GM12878 (cell line): ENCODE data around the gene LCE2D. TPM values are rescaled to one million over a fixed set of nuclear protein-coding genes. Genes with fewer than 3 reads are reported as not detected.

Source experiments
- ATAC-seq: fragments of 200-7000 bp; cut with Tn5 transposase; 3 replicates; pipeline ENCODE4 v1.9.1; 2020; ENCODE audit warnings: mild to moderate bottlenecking, moderate library complexity
- BruUV-seq: library from RNA; stranded (reverse); fragments of 400-500 nt; replicated peaks from 2 replicates; lab custom pipeline; 2021; lab: Mats Ljungman, UMichigan
- CTCF ChIA-PET: fragments of 300-600 bp; sonication (Branson Sonifier 250); formaldehyde crosslinking; extraction: SDS; loops from one replicate; lab custom pipeline; 2021; ENCODE audit warnings: inconsistent platforms; lab: Yijun Ruan, JAX
- POLR2A ChIA-PET: fragments of 350-600 bp; formaldehyde crosslinking; extraction: SDS; loops from one replicate; lab custom pipeline; 2021; ENCODE audit warnings: inconsistent platforms; lab: Charles Lee
- RAD21 ChIA-PET: fragments of 300-600 bp; sonication (Branson Sonifier 250); formaldehyde crosslinking; loops from one replicate; lab custom pipeline; 2023; ENCODE audit warnings: antibody characterized with exemption; ENCODE audit not compliant: unreplicated experiment; lab: Charles Lee
- SMC1A ChIA-PET: fragments of 300-600 bp; sonication (Branson Sonifier 250); formaldehyde crosslinking; loops from one replicate; lab custom pipeline; 2023; ENCODE audit not compliant: unreplicated experiment, uncharacterized antibody; lab: Charles Lee
- DNase-seq: peaks from one replicate; pipeline ENCODE4 v3.0.0-alpha.2; 2011; ENCODE audit warnings: low read depth, low spot score
- FAIRE-seq: peaks from 3 replicates; lab custom pipeline; 2011; peaks lifted over from hg19 to GRCh38; lab: Jason Lieb, UNC
- H2AFZ ChIP-seq: 2 replicates; pipeline ENCODE4 v1.6.0; 2011; ENCODE audit warnings: low read depth, low read length, control low read depth; ENCODE audit not compliant: control insufficient read depth
- H3K27ac ChIP-seq: 2 replicates; pipeline ENCODE4 v1.5.1; 2011; ENCODE audit warnings: control low read depth; ENCODE audit not compliant: control insufficient read depth, insufficient read depth
- H3K27me3 ChIP-seq, 2 experiments: replicated peaks in 1 of 2; 2 replicates each; pipeline versions ENCODE4 v1.6.0 to v1.6.1; 2011; ENCODE audit warnings: low read length in 1 of 2; ENCODE audit not compliant: control insufficient read depth in 2 of 2, insufficient read depth in 2 of 2
- H3K36me3 ChIP-seq, 2 experiments: 2 replicates each; pipeline ENCODE4 v1.5.1; 2011; ENCODE audit warnings: low read length in 1 of 2; ENCODE audit not compliant: control insufficient read depth in 2 of 2, insufficient read depth in 2 of 2
- H3K4me1 ChIP-seq: 2 replicates; pipeline ENCODE4 v1.6.1; 2011; ENCODE audit warnings: mild to moderate bottlenecking, low read length, moderate library complexity, mixed read lengths; ENCODE audit not compliant: control insufficient read depth, insufficient read depth
- H3K4me2 ChIP-seq: 2 replicates; pipeline ENCODE4 v1.6.0; 2011; ENCODE audit warnings: control low read depth; ENCODE audit not compliant: control insufficient read depth, insufficient read depth
- H3K4me3 ChIP-seq: fragments of 200-600 bp; sonication (generic); 2 replicates; pipeline ENCODE4 v1.5.1; 2016
- H3K79me2 ChIP-seq: 2 replicates; pipeline ENCODE4 v1.6.0; 2011; ENCODE audit warnings: low read length; ENCODE audit not compliant: control insufficient read depth, insufficient read depth
- H3K9ac ChIP-seq: 2 replicates; pipeline ENCODE4 v1.8.0; 2011; ENCODE audit warnings: low read length, control low read depth, mixed read lengths; ENCODE audit not compliant: control insufficient read depth, insufficient read depth
- H3K9me3 ChIP-seq: replicated peaks from 3 replicates; pipeline ENCODE4 v1.5.1; 2011; ENCODE audit warnings: mild to moderate bottlenecking, low read length; ENCODE audit not compliant: control insufficient read depth, insufficient read depth
- H4K20me1 ChIP-seq: 2 replicates; pipeline ENCODE4 v1.6.0; 2011; ENCODE audit not compliant: control insufficient read depth, insufficient read depth
- ASH2L ChIP-seq: fragments of 300-600, 200-600 bp; sonication (generic); IDR thresholded peaks from 2 replicates; pipeline ENCODE4 v1.6.1; 2017; ENCODE audit warnings: low read depth, mild to moderate bottlenecking, borderline replicate concordance
- RCOR1 ChIP-seq: conservative IDR thresholded peaks from 2 replicates; pipeline ENCODE4 v1.6.1; 2012; ENCODE audit warnings: low read depth, low read length, improper control_type of control experiment
- TCF12 ChIP-seq: IDR thresholded peaks from 2 replicates; pipeline ENCODE4 v1.6.1; 2011; ENCODE audit warnings: low read depth, mild to moderate bottlenecking, low read length
- WGBS: methylation state at CpG from one replicate; pipeline ENCODE4 v1.1.6; 2016; ENCODE audit warnings: low lambda C conversion rate; ENCODE audit not compliant: insufficient replicate concordance, insufficient coverage; ENCODE audit errors: missing lambda C conversion rate; 5-methylcytosine and 5-hydroxymethylcytosine counted together
- in situ Hi-C: fragments of 300-500 bp; cut with MboI; formaldehyde crosslinking; loops from 9 replicates; pipeline ENCODE4 v1.14.3; 2018; ENCODE audit warnings: mixed read lengths
- intact Hi-C: fragments of 100-400 bp; cut with micrococcal nuclease; formaldehyde crosslinking; loops from one replicate; pipeline ENCODE4 v1.14.2; 2022; ENCODE audit not compliant: unreplicated experiment
- polyA plus RNA-seq, 11 experiments: library from polyadenylated mRNA; depleted of rRNA in 4 of 11; unstranded in 6 of 11; stranded (reverse) in 5 of 11; fragments of >200 nt; fragmentation: Nextera tagmentation in 4 of 11; fragmentation: Illumina TruSeq in 1 of 11; extraction: Ambion mirVana in 4 of 11; extraction: Trizol in 1 of 11; gene quantifications; 1 replicate in 1 of 11; 2 replicates in 10 of 11; pipeline versions ENCODE4 v1.2.1 to v1.2.3, GENCODE V29; 2011 to 2016; ENCODE audit warnings: inconsistent platforms in 2 of 11, missing spikeins in 2 of 11, low read depth in 1 of 11
- total RNA-seq, 4 experiments: library from RNA; depleted of rRNA in 3 of 4; stranded (reverse); fragments of >200 nt in 3 of 4; fragmentation: Illumina TruSeq in 1 of 4; extraction: Trizol in 1 of 4; gene quantifications; 2 replicates each; pipeline versions ENCODE4 v1.2.1 to v1.2.3, GENCODE V29; 2013 to 2021
- TF ChIP-seq, protein P1 (sequence below): fragments of 450-650 bp; IDR thresholded peaks from 2 replicates; pipeline ENCODE4 v1.6.1; 2018; ENCODE audit warnings: mild to moderate bottlenecking, low read depth, moderate library complexity; ENCODE audit not compliant: partially characterized antibody

Gene LCE2D
- total and polyA plus RNA-seq, 10 of the 15 experiments (the other 5 are each of a cell fraction or from before 2014, with no cell fraction given): not detected

DNA sequence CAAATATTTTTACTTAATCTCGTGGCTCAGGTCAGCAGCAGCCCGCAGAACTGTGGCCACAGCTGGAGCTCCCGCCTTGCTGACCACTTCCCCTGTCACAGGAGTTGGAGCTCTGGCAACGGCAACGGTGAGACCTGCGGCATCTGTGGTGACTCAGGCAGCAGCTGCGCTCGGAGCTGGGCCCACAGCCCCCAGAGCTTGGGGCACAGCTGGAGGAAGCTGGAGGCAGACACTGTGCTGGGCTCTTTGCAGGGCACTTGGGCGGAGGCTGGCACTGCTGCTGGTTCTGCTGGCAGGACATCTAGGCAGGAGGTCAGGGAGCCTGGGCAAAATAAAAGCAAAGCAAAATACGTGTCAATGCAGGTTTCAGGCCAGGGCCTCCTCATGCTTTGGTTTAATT lies 40.4 kb upstream of the LCE2D start, which contains the start of gene LCE3A:
LCE3A (minus strand) TSS at position 301 of the 400 bp plus-strand sequence; CDS start at position 301, 0 bp downstream.
- Histone ChIP-seq H3K79me2 (no peaks in the 10 kb centered on the region), H3K9ac (no peak within 1 kb of the TSS), H3K4me2 (no peak within 1 kb of the TSS), H3K27me3 (no peaks in the 10 kb centered on the region), H3K4me3 (no peak within 1 kb of the TSS), H3K36me3 (no peaks in the 10 kb centered on the region), H3K4me1 (no peaks in the 10 kb centered on the region), H2AFZ (no peak within 1 kb of the TSS), H4K20me1 (no peaks in the 10 kb centered on the region), H3K27ac (no peak within 1 kb of the TSS), H3K9me3 (no peaks in the 10 kb centered on the region; the same call in 1 of the 3 replicates)
- DNase-seq (no peak), ATAC-seq (peak; percentile 36), FAIRE-seq (no peak)
- 7% methylated on average over 10 of the region's 10 CpGs for WGBS
- ChIA-PET CTCF (interaction anchor here (0.6 to 1.0 kb wide), 2 partner anchors 26 to 457 kb away, joined by 3 read pairs; no protein-coding TSS in a partner anchor), SMC1A (no interaction called here), POLR2A (no interaction called here), RAD21 (interaction anchor here (0.8 kb wide), 1 partner anchor 65 kb away, joined by 3 read pairs; no protein-coding TSS in a partner anchor)
- BruUV-seq: no TSS peak
- TF ChIP-seq RCOR1: no peak
- TF ChIP-seq ASH2L: no peak
- 0 out of 2 replicates have a peak, but pooled peaks have one; percentile 41 for TF ChIP-seq TCF12
- TF ChIP-seq, protein P1, sequence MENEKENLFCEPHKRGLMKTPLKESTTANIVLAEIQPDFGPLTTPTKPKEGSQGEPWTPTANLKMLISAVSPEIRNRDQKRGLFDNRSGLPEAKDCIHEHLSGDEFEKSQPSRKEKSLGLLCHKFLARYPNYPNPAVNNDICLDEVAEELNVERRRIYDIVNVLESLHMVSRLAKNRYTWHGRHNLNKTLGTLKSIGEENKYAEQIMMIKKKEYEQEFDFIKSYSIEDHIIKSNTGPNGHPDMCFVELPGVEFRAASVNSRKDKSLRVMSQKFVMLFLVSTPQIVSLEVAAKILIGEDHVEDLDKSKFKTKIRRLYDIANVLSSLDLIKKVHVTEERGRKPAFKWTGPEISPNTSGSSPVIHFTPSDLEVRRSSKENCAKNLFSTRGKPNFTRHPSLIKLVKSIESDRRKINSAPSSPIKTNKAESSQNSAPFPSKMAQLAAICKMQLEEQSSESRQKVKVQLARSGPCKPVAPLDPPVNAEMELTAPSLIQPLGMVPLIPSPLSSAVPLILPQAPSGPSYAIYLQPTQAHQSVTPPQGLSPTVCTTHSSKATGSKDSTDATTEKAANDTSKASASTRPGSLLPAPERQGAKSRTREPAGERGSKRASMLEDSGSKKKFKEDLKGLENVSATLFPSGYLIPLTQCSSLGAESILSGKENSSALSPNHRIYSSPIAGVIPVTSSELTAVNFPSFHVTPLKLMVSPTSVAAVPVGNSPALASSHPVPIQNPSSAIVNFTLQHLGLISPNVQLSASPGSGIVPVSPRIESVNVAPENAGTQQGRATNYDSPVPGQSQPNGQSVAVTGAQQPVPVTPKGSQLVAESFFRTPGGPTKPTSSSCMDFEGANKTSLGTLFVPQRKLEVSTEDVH: no peak
- intact Hi-C loops: loop anchor here (10.0 kb wide), 1 partner anchor 128 kb away; no protein-coding TSS in a partner anchor
- in situ Hi-C loops: no loop called here
